Stimulated activated CD4-positive, alpha-beta T cell treated with anti-CD3 and anti-CD28 coated beads, Interleukin-4, amount 100 ng/mL, for 1 hour (primary cell): Measurements from ENCODE around the gene POFUT1.

Experiments
- DNase-seq: peaks from one replicate; pipeline ENCODE4 v3.0.0-alpha.2; 2020

POFUT1 gene

GRCh38 chr20:32285082-32285620 is 77.5 kb downstream of the POFUT1 start:
- no peak for DNase-seq

DNA sequence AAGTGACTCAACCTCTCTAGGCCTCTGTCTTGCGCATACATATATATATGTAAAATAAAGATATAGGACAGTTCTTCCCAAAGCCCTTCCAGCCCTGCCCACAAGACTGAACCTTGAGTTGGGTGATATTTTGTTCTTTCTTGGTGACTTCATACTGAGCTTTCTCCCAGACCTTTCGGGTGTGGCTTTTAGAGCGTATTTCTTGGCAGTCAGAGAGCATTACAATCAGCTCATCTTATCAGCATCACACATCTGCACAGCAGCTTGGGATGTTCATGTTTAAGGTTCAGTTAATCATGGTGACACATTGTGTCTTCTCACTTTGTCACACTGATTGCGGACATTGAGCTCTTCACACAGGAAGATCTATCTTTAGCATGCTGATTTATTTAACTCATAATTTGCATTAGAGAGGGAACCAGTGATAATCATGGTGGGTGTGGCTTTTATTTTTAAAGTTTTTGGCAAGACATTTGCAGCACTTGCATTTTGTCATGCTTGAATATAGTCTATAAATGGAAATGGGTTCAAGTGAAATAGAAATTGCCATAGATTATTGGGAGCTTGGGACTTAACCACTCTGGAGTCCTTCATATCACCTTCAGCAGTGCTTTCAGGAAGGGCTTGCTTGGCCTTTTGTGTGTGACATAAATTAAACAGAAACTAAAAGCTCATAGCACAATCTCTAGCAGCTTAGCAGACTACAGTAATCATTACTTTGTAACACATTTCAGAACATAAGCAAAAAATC is 78.1 kb downstream of the POFUT1 start:
- peak; percentile 6 for DNase-seq

GRCh38 chr20:32287231-32287638 is 79.6 kb downstream of the POFUT1 start:
- no peak for DNase-seq
